Lower leg skin (tissue), 4 donors: ENCODE results near the gene SPATC1L. TPM values are rescaled to one million over a fixed set of nuclear protein-coding genes. Genes with fewer than 3 reads are reported as not detected.

Source experiments
- DNase-seq, 2 donors: peaks; one replicate each; pipeline ENCODE4 v3.0.0-alpha.2; 2019; ENCODE audit warnings: low spot score in 2 of 2
- H3K4me3 ChIP-seq: fragments of 200-600 bp; sonication (generic); 2 replicates; pipeline ENCODE4 v1.5.1; 2017; ENCODE audit warnings: mild to moderate bottlenecking, low read depth; ENCODE audit not compliant: poor library complexity, severe bottlenecking
- CTCF ChIP-seq, 3 donors: fragments of 450-650 bp; IDR thresholded peaks; one replicate each; pipeline ENCODE4 v1.5.1; 2016; ENCODE audit warnings: antibody characterized with exemption in 3 of 3, mild to moderate bottlenecking in 3 of 3, moderate library complexity in 2 of 3
- POLR2A ChIP-seq, 2 donors: fragments of 450-650 bp; IDR thresholded peaks; one replicate each; pipeline ENCODE4 v1.6.1; 2016 to 2017; ENCODE audit warnings: antibody characterized with exemption in 2 of 2, mild to moderate bottlenecking in 1 of 2, moderate library complexity in 1 of 2
- WGBS, 2 donors: methylation state at CpG; one replicate each; pipeline ENCODE4 v1.1.5; 2018; 5-methylcytosine and 5-hydroxymethylcytosine counted together
- intact Hi-C: fragments of 100-400 bp; cut with DNase I; formaldehyde crosslinking; loops from one replicate; pipeline ENCODE4 v1.15.0; 2023; ENCODE audit warnings: low total_unique reads
- total RNA-seq, 4 donors: library from RNA; depleted of rRNA; stranded (reverse); fragments of >200 nt; gene quantifications; one replicate each; pipeline ENCODE4 v1.1.0, GENCODE V29; 2016

SPATC1L gene
- total RNA-seq, 4 donors from 2014 or later: 2.1 to 7.5 (median 4.0) TPM

GRCh38 chr21:46160907-46161632 lies 23.2 kb downstream of the SPATC1L start:
- intact Hi-C loops: no loop called here
- TF ChIP-seq CTCF (IDR thresholded peaks at IDR 0.05) (no peak), POLR2A (IDR thresholded peaks at IDR 0.05) (no peak)
- no peak for DNase-seq

GRCh38 chr21:46160657-46160906 lies 23.7 kb downstream of the SPATC1L start:
- 88 to 96% methylated on average over 19 to 21 of the region's 22 CpGs for WGBS, 2 donors
- intact Hi-C loops: no loop called here
- no peak overlapping the region for H3K4me3 ChIP-seq
- no peak for TF ChIP-seq CTCF (IDR thresholded peaks at IDR 0.05)
- no peak for TF ChIP-seq POLR2A (IDR thresholded peaks at IDR 0.05)
- peak in 1 of 2 donors; percentile 78 for DNase-seq

More at GRCh38 chr21:46160907-46161632, 23.2 kb downstream of the SPATC1L start:
- no peak overlapping the region for H3K4me3 ChIP-seq
- WGBS, 2 donors: 55 to 96% methylated on average over 40 to 67 of the region's 72 CpGs

- no peak overlapping the region for H3K4me3 ChIP-seq
- WGBS, 2 donors: 90 to 92% methylated on average over 16 to 27 of the region's 32 CpGs
- intact Hi-C loops: no loop called here
- peak in 1 of 2 donors; percentile 74 for DNase-seq
- no peak for TF ChIP-seq CTCF (IDR thresholded peaks at IDR 0.05)
These were observed 24.2 kb downstream of the SPATC1L start for GRCh38 chr21:46159841-46160656.

GRCh38 chr21:46159390-46159789 lies 24.9 kb downstream of the SPATC1L start:
- H3K4me3 ChIP-seq: no peak overlapping the region
- peak in 1 of 2 donors; percentile 45 for DNase-seq
- 79 to 95% methylated on average over 12 of the region's 12 CpGs for WGBS, 2 donors
- intact Hi-C loops: no loop called here
- TF ChIP-seq CTCF (IDR thresholded peaks at IDR 0.05) (no peak), POLR2A (IDR thresholded peaks at IDR 0.05) (no peak)

- TF ChIP-seq CTCF (IDR thresholded peaks at IDR 0.05): no peak
- TF ChIP-seq POLR2A (IDR thresholded peaks at IDR 0.05): no peak
- DNase-seq: peak in 1 of 2 donors; percentile 78
- 83 to 89% methylated on average over 10 of the region's 10 CpGs for WGBS, 2 donors
- intact Hi-C loops: no loop called here
- H3K4me3 ChIP-seq: no peak overlapping the region
These were observed 25.5 kb downstream of the SPATC1L start for GRCh38 chr21:46158666-46159300.
